Fibroblast of mammary gland (primary cell): ENCODE data around the gene PNPLA2.

Source experiments
- DNase-seq: peaks from one replicate; pipeline ENCODE4 v3.0.0-alpha.2; 2010; ENCODE audit warnings: low read depth
- H3K4me3 ChIP-seq: 2 replicates; pipeline ENCODE4 v1.5.1; 2011; ENCODE audit warnings: low read depth, mild to moderate bottlenecking, low read length, moderate library complexity; ENCODE audit not compliant: control insufficient read depth
- CTCF ChIP-seq: conservative IDR thresholded peaks from 2 replicates; pipeline ENCODE4 v1.5.1; 2011; ENCODE audit warnings: low read depth, low read length, inconsistent platforms; ENCODE audit not compliant: control insufficient read depth, insufficient read depth

Gene PNPLA2

DNA sequence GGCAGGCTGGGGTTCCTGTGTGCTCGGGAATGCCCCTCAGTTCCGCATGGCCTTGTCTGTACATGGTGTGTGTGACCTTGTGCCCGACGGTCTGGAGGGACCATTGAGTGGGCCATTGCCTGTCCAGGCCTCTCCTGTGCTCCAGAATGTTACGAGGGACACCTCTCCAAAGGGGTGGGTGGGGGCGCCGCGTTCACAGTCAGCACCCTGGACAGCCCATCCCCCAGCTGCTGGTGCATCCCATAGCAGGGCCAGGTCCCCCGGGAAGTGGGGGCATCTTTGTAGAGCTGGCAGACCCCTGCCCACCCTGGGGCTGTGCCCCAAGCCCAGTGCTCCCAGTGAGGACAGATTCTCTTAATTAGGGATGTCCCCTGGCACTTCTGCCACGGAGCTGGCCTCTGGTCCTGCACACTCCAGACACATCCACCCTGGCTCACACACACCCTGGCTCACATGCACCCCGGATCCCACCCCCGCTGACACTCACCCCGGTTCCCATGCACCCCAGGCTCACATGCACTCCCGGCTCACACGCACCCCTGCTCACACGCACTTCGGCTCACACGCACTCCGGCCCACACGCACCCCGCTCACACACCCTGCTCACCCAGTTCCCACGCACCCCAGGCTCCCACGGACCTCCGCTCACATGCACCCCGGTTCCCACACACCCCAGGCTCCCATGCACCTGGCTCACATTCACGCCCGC lies 39.5 kb downstream of the PNPLA2 start:
- no peak for DNase-seq
- no peak overlapping the region for H3K4me3 ChIP-seq
- no peak for TF ChIP-seq CTCF

DNA sequence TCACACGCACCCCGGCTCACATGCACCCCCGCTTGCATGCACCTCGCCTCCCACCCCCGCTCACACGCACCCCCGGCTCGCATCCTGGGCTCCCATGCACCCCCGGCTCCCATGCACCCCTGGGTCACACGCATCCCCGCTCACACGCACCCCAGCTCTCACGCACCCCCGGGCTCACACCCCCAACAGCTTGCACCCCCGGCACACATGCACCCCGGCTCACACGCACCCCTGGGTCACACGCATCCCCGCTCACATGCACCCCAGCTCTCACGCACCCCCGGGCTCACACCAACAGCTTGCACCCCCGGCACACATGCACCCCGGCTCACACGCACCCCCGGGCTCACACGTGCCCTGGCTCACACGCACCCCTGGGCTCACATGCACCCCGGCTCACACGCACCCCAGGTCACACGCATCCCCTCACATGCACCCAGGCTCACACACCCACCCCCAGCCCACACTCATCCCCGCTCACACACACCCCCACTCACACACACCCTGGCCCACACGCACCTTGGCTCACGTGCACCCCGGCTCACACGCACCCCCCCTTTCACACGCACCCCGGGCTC lies 40.1 kb downstream of the PNPLA2 start:
- no peak overlapping the region for H3K4me3 ChIP-seq
- no peak for DNase-seq
- no peak for TF ChIP-seq CTCF

DNA sequence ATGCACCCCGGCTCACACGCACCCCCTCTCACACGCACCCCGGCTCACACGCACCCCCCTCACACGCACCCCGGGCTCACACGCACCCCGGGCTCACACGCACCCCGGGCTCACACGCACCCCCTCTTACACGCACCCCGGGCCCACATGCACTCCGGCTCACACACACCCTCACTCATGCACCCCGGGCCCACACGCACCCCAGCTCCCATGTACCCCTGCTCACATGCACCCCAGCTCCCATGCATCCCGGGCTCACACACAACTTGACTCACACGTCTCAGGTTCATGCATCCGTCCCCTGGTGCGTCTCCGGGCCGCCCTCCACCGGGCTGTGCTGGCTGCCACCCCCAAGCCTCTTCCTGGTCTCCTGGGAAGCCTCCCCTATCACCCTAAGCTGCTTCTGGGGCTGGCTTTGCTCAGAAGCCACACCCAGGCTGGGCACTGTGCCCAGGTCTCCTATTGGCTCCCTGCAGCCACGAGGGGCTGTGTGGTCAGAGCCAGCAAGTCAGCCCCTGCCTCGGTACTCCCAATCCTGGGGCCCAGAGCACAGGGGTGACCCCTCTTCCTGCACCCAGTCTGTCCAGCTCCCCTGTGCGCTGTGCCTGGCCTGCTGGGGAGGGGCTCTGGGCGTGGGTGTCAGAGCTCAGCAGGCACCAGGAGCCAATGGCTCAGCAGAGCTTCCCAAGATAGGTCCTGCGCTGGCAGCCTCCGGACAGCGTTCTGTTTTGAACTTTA lies 40.8 kb downstream of the PNPLA2 start:
- peak; percentile 90 for DNase-seq

GRCh38 chr11:860234-861104 lies 41.8 kb downstream of the PNPLA2 start:
- no peak overlapping the region for H3K4me3 ChIP-seq
- no peak for DNase-seq
- no peak for TF ChIP-seq CTCF

More for the DNA sequence above, 40.8 kb downstream of the PNPLA2 start:
- H3K4me3 ChIP-seq = peak overlapping the region; percentile 10
- no peak for TF ChIP-seq CTCF

DNA sequence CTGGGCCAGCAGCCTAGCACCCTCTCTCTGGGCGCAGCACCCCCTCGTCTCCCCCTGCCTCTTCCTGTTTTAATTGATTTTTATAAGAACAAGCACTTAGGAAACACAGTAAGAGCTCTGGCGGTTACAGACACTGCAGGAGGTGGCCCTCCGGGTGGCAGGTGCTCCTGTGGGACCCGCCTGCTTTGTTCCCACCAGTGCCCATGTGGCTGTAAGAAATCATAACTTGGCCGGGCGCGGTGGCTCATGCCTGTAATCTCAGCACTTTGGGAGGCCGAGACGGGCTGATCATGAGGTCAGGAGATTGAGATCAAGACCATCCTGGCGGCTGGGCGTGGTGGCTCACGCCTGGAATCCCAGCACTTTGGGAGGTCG lies 42.4 kb downstream of the PNPLA2 start:
- DNase-seq = no peak
- H3K4me3 ChIP-seq = no peak overlapping the region
- TF ChIP-seq CTCF = no peak

- TF ChIP-seq CTCF = no peak
- H3K4me3 ChIP-seq = no peak overlapping the region
- no peak for DNase-seq
Observed at GRCh38 chr11:862081-862661, 43.5 kb downstream of the PNPLA2 start.
